Body of pancreas (tissue), 4 donors: ENCODE data around the gene TEX101. TPM values are rescaled to one million over a fixed set of nuclear protein-coding genes. Genes with fewer than 3 reads are reported as not detected.
A peak's percentile ranks its signal among the peaks of the same experiment; 100 is the strongest.
"Not testable (repeated sequence)": the region's sequence is repeated elsewhere in the genome, so short reads cannot be mapped to it uniquely, and the experiment has no call there.

ENCODE experiments used
- ATAC-seq: fragments of 150-250 bp; one replicate; pipeline ENCODE4 v1.9.1; 2016
- DNase-seq, 4 donors: peaks; one replicate each; pipeline ENCODE4 v3.0.0-alpha.2; 2019
- H3K27ac ChIP-seq, 4 donors: fragments of 200-600 bp; sonication (generic); 1 replicate in 3 of 4; 2 replicates in 1 of 4; pipeline versions ENCODE4 v1.5.1 to v1.6.1; 2016 to 2019; ENCODE audit warnings: mild to moderate bottlenecking in 1 of 4, mixed read lengths in 1 of 4, moderate library complexity in 1 of 4
- H3K27me3 ChIP-seq, 2 donors: fragments of 200-600 bp; sonication (generic); one replicate each; pipeline ENCODE4 v1.6.0; 2016; ENCODE audit warnings: mild to moderate bottlenecking in 1 of 2
- H3K36me3 ChIP-seq, 2 donors: fragments of 200-600 bp; sonication (generic); replicated peaks in 1 of 2; 2 replicates each; pipeline ENCODE4 v1.5.1; 2016; ENCODE audit warnings: low read depth in 2 of 2; ENCODE audit not compliant: insufficient read depth in 1 of 2
- H3K4me1 ChIP-seq: fragments of 200-600 bp; sonication (generic); one replicate; pipeline ENCODE4 v1.6.0; 2016
- H3K4me3 ChIP-seq, 2 donors: fragments of 200-600 bp; sonication (generic); 1 replicate in 1 of 2; 2 replicates in 1 of 2; pipeline ENCODE4 v1.5.1; 2016 to 2019
- H3K9me3 ChIP-seq, 3 donors: fragments of 200-600 bp; sonication (generic); 1 replicate in 2 of 3; 2 replicates in 1 of 3; pipeline ENCODE4 v1.5.1; 2016
- POLR2A ChIP-seq, 3 donors: fragments of 450-650 bp; IDR thresholded peaks; one replicate each; pipeline ENCODE4 v1.6.1; 2016; ENCODE audit warnings: antibody characterized with exemption in 3 of 3, mild to moderate bottlenecking in 2 of 3
- WGBS, 2 donors: methylation state at CpG; one replicate each; pipeline ENCODE4 v1.1.5; 2017; 5-methylcytosine and 5-hydroxymethylcytosine counted together
- intact Hi-C: fragments of 100-400 bp; cut with DNase I; formaldehyde crosslinking; loops from one replicate; pipeline ENCODE4 v1.15.1; 2023
- total RNA-seq, 2 donors: library from RNA; depleted of rRNA; stranded (reverse); fragments of >200 nt; gene quantifications; one replicate each; pipeline ENCODE4 v1.1.0, GENCODE V29; 2016
- TF ChIP-seq, protein P1 (sequence below), 7 experiments: fragments of 450-650 bp in 4 of 7; fragments of 200-600 bp in 3 of 7; sonication (generic) in 3 of 7; IDR thresholded peaks; one replicate each; pipeline ENCODE4 v1.5.1; 2016 to 2019; ENCODE audit warnings: antibody characterized with exemption in 7 of 7

TEX101 gene
- total RNA-seq, 2 donors from 2014 or later, result not detected

DNA sequence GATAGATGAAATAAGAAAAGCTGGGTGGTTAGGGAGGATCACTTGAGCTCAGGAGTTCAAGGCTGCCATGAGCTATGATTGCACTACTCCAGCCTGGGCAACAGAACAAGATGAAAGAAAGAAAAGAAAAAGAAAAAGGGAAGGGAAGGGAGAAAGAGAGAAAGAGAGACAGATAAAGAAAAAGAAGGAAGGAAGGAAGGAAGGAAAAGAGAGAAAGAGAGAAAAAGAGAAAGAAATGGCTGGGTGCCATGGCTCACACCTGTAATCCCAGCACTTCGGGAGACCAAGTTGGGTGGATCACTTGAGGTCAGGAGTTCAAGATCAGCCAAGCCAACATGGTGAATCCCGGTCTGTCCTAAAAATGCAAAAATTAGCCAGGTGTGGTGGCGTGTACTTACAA lies 21.1 kb downstream of the TEX101 start:
- TF ChIP-seq, protein P1, sequence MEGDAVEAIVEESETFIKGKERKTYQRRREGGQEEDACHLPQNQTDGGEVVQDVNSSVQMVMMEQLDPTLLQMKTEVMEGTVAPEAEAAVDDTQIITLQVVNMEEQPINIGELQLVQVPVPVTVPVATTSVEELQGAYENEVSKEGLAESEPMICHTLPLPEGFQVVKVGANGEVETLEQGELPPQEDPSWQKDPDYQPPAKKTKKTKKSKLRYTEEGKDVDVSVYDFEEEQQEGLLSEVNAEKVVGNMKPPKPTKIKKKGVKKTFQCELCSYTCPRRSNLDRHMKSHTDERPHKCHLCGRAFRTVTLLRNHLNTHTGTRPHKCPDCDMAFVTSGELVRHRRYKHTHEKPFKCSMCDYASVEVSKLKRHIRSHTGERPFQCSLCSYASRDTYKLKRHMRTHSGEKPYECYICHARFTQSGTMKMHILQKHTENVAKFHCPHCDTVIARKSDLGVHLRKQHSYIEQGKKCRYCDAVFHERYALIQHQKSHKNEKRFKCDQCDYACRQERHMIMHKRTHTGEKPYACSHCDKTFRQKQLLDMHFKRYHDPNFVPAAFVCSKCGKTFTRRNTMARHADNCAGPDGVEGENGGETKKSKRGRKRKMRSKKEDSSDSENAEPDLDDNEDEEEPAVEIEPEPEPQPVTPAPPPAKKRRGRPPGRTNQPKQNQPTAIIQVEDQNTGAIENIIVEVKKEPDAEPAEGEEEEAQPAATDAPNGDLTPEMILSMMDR (IDR thresholded peaks at IDR 0.05), result no peak
- TF ChIP-seq POLR2A (IDR thresholded peaks at IDR 0.05), result no peak
- no peak for DNase-seq
- no peak overlapping the region for H3K27ac ChIP-seq
- no peak for ATAC-seq
- no peaks in the 10 kb centered on the region for H3K36me3 ChIP-seq
- 84 to 88% methylated on average over 3 of the region's 3 CpGs for WGBS, 2 donors
- no peaks in the 10 kb centered on the region for H3K9me3 ChIP-seq
- no peak overlapping the region for H3K4me3 ChIP-seq
- H3K4me1 ChIP-seq, result no peaks in the 10 kb centered on the region
- no peaks in the 10 kb centered on the region for H3K27me3 ChIP-seq
- intact Hi-C loops, result no loop called here

DNA sequence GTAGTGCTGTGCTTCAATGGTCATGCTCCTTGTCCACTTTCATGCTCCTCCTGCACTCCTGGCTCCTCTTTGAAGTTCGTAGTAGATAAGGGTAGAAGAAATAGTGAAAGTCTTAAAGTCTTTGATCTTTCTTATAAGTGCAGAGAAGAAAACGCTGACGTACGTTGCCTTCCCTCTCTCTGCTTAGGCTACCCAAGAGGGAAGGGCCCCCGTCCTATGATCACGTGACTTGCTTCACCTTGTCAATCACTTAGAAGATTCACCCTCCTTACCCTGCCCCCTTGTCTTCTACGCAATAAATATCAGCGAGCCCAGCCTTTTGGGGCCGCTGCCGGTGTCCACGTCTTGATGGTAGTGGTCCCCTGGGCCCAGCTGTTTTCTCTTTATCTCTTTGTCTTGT lies 22.6 kb downstream of the TEX101 start:
- H3K4me1 ChIP-seq, ATAC-seq, H3K36me3 ChIP-seq, intact Hi-C loops, H3K4me3 ChIP-seq, DNase-seq, H3K27me3 ChIP-seq, H3K9me3 ChIP-seq, H3K27ac ChIP-seq: not testable (repeated sequence)
- 78 to 83% methylated on average over 11 of the region's 11 CpGs for WGBS, 2 donors

DNA sequence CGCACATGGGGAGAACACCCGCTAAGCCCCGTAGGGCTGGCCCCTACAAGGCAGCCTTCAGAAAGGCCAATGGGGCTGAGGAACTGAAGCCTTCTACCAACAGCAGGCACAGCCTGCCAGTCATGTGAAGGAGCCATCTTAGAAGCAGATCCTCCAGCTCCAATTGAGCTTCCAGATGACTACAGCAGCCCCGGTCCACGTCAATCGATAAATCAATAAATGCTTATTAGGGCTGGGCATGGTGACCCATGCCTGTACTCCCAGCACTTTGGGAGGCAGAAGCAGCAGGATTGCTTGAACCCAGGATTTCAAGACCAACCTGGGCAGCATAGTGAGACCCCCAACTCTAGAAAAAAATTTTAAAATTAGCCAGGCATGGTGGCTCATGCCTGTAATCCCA lies 23.0 kb downstream of the TEX101 start:
- ATAC-seq, result no peak
- Histone ChIP-seq H3K4me3 (no peak overlapping the region), H3K27me3 (no peaks in the 10 kb centered on the region), H3K9me3 (no peaks in the 10 kb centered on the region), H3K27ac (no peak overlapping the region), H3K36me3 (no peaks in the 10 kb centered on the region), H3K4me1 (no peaks in the 10 kb centered on the region)
- intact Hi-C loops, result no loop called here
- WGBS, 2 donors, result 69 to 90% methylated on average over 3 to 6 of the region's 6 CpGs
- TF ChIP-seq, protein P1 (IDR thresholded peaks at IDR 0.05), result no peak
- no peak for TF ChIP-seq POLR2A (IDR thresholded peaks at IDR 0.05)
- no peak for DNase-seq

DNA sequence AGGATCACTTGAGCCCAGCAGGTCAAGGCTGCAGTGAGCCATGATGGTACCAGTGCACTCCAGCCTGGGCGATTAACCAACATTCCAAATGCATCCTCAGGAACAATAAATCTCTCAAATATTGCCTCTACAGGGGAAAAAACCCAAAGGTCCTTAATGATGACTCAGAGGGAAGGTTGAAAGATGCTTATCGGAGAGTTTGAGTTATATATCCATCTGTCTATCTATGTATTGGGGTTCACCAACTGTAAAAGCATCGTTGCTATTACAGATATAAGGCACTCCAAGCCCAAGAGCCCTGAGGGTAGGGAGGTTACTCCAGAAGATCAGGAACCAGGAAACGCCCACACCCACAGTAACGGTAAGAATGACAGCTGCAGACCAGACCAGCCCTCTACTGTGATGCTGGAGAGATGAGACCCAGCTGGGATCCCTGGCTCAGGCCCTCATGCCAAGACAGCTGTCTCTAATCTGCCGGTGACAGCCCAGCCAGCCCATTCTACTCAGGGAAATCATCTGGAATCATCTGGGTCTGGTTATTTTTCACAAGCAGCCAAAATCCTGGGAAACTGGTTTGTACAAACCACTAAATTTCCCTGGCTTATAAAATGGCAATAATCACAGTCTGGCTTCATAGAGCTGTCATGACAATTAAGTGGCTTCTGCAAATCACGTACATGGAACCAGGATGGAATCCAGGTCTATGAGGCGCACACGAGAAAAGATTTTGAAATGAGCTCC lies 23.8 kb downstream of the TEX101 start:
- DNase-seq, result peak; percentile 14 to 22 (median 18)
- no peak for ATAC-seq
- WGBS, 2 donors, result 65 to 67% methylated on average over 7 to 9 of the region's 9 CpGs
- Histone ChIP-seq H3K9me3 (no peaks in the 10 kb centered on the region), H3K4me3 (no peak overlapping the region), H3K27me3 (no peaks in the 10 kb centered on the region), H3K36me3 (no peaks in the 10 kb centered on the region), H3K27ac (no peak overlapping the region), H3K4me1 (no peaks in the 10 kb centered on the region)
- intact Hi-C loops, result no loop called here
- TF ChIP-seq, protein P1 (IDR thresholded peaks at IDR 0.05), result no peak
- TF ChIP-seq POLR2A (IDR thresholded peaks at IDR 0.05), result no peak

DNA sequence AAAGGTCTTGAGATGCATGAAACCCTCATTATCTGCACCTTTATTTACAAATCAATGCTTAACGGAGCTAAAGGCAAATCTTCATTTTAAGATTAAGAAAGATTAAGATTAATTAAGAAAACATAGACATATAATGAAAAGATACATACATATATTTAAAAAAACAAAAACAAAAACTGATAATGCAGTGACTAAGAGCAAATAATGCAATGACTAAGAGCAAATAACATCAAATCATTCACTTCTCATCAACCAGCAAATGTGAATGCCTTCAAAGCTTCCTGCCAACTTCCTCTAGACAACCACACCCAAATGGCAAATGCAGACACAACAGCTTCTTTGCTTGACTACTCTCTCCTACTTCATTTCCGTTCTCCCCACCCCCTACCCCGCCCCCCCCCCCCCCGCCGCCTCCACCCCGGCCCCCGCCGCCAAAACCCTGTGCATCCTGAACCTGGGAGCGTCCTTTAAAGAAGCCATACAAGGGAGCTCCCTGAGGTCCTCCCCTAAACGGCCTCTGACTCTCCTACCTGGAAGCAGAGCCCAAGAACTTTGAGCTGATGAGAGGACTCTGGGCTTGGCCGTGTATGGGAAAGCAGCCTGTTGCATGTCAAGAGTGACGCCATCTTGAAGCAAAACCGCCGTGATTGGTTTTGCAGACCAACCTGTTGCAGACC lies 24.5 kb downstream of the TEX101 start:
- Histone ChIP-seq H3K9me3 (no peaks in the 10 kb centered on the region), H3K4me3 (no peak overlapping the region), H3K4me1 (no peaks in the 10 kb centered on the region), H3K36me3 (no peaks in the 10 kb centered on the region), H3K27ac (no peak overlapping the region), H3K27me3 (no peaks in the 10 kb centered on the region)
- DNase-seq, result no peak
- TF ChIP-seq, protein P1 (IDR thresholded peaks at IDR 0.05), result no peak
- no peak for TF ChIP-seq POLR2A (IDR thresholded peaks at IDR 0.05)
- intact Hi-C loops, result no loop called here
- 50 to 52% methylated on average over 13 to 14 of the region's 14 CpGs for WGBS, 2 donors
- ATAC-seq, result no peak
